Bronchial epithelial cell (primary cell): ENCODE data around the gene SYT12. TPM values are rescaled to one million over a fixed set of nuclear protein-coding genes. Genes with fewer than 3 reads are reported as not detected.

Experiments used
- DNase-seq: peaks from one replicate; pipeline ENCODE4 v3.0.0-alpha.2; 2010; ENCODE audit warnings: low read depth
- FAIRE-seq: peaks from 2 replicates; lab custom pipeline; 2011; peaks lifted over from hg19 to GRCh38; lab: Jason Lieb, UNC
- H3K27me3 ChIP-seq: 2 replicates; pipeline ENCODE4 v1.5.1; 2011; ENCODE audit warnings: low read length; ENCODE audit not compliant: control insufficient read depth, insufficient read depth
- H3K36me3 ChIP-seq: 2 replicates; pipeline ENCODE4 v1.5.1; 2011; ENCODE audit warnings: low read length; ENCODE audit not compliant: control insufficient read depth, insufficient read depth
- H3K4me3 ChIP-seq: 2 replicates; pipeline ENCODE4 v1.5.1; 2011; ENCODE audit warnings: mild to moderate bottlenecking, low read depth, low read length, control low read depth
- total RNA-seq: library from RNA; depleted of rRNA; stranded (reverse); fragments of >200 nt; gene quantifications from 2 replicates; pipeline ENCODE4 v1.2.1, GENCODE V29; 2014
- TF ChIP-seq, protein P1 (sequence below): IDR thresholded peaks from 2 replicates; pipeline ENCODE4 v1.5.1; 2011; ENCODE audit warnings: mild to moderate bottlenecking, moderate library complexity, low read length, control low read depth, inconsistent platforms; ENCODE audit not compliant: insufficient read depth, severe bottlenecking

Gene SYT12
- total RNA-seq, 1 donor from 2014 or later: 2.9 TPM

DNA sequence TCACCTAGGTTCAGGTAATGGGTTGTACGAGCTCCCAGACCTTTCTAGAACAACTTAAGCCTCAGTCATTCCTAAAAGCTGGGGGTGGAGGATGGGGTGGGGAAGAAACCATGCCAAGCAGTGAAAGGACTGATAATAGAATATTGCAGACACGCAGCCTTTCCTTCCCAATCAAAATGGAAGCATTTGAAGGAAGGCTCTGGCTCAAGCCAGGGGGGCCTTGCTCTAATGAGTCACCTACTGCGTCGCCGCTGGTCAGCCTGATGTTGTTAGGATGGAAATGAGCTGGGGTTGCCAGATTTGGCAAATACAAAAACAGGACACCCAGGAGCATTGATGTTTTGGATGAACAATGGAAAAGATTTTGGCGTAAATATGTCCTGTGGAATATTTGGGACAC, 6.2 kb downstream of the SYT12 start:
- no peak for FAIRE-seq
- Histone ChIP-seq H3K36me3 (no peaks in the 10 kb centered on the region), H3K4me3 (no peak overlapping the region), H3K27me3 (no peaks in the 10 kb centered on the region)
- DNase-seq: no peak
- TF ChIP-seq, protein P1, sequence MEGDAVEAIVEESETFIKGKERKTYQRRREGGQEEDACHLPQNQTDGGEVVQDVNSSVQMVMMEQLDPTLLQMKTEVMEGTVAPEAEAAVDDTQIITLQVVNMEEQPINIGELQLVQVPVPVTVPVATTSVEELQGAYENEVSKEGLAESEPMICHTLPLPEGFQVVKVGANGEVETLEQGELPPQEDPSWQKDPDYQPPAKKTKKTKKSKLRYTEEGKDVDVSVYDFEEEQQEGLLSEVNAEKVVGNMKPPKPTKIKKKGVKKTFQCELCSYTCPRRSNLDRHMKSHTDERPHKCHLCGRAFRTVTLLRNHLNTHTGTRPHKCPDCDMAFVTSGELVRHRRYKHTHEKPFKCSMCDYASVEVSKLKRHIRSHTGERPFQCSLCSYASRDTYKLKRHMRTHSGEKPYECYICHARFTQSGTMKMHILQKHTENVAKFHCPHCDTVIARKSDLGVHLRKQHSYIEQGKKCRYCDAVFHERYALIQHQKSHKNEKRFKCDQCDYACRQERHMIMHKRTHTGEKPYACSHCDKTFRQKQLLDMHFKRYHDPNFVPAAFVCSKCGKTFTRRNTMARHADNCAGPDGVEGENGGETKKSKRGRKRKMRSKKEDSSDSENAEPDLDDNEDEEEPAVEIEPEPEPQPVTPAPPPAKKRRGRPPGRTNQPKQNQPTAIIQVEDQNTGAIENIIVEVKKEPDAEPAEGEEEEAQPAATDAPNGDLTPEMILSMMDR: no peak

DNA sequence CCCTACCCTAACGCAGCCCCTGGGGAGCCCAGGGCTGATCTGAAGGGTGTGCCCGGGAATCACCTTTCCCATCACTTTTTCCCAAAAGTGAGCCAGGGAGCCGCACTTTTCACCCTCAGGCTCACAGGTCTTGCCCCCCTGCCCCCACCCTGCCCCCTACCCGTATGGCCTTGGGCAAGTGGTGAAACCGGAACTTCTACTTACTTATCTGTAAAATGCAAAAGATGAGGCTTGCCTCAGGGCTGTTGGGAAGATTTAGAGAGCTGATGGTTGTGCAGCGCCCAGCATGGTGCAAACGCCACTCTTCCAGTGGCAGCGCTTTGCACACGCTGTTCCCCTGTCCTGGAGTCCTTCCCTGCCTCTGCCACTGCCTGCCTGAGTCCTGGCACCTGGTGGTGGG, 8.0 kb downstream of the SYT12 start:
- no peak for FAIRE-seq
- Histone ChIP-seq H3K27me3 (no peaks in the 10 kb centered on the region), H3K4me3 (no peak overlapping the region), H3K36me3 (no peaks in the 10 kb centered on the region)
- TF ChIP-seq, protein P1: no peak
- DNase-seq: no peak

DNA sequence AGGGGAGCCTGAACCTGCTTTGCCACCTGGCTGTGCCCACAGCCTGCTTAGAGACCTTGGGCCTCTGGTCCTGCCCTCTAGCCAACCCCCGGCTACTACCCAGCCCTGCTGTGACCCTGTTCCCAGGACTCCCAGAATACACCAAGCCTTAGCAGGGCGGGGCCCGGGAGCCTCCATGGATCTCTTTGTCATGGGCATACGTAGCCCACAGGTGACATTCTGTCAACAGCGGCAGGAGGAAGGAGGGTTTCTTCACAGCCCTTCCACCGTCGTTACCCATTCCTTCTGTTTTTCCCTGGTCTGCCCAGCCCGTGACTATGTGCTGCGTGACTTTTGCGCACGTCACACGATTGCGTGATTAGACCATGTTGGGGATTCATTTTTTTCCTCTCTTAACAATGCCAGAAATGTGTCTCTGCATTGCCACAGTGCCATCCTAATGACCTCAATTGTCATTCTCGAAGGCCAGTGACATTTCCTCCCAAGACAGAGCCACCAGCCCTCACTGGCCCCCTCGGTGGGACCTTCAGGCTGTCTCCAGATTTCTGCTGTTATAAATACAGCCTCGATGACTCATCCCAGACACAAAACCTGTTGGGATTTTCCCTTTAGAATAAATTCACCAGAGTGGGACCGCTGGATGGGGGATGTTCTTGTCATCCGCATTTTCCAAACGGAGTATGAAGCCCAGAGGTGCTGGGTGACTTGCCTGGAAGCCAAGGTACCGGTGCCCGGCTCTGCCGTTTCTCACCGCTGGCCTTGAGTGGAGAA, 9.0 kb downstream of the SYT12 start:
- no peak overlapping the region for H3K4me3 ChIP-seq
- TF ChIP-seq, protein P1: no peak
- no peak for FAIRE-seq
- no peak for DNase-seq
- H3K27me3 ChIP-seq: no peaks in the 10 kb centered on the region
- no peaks in the 10 kb centered on the region for H3K36me3 ChIP-seq

DNA sequence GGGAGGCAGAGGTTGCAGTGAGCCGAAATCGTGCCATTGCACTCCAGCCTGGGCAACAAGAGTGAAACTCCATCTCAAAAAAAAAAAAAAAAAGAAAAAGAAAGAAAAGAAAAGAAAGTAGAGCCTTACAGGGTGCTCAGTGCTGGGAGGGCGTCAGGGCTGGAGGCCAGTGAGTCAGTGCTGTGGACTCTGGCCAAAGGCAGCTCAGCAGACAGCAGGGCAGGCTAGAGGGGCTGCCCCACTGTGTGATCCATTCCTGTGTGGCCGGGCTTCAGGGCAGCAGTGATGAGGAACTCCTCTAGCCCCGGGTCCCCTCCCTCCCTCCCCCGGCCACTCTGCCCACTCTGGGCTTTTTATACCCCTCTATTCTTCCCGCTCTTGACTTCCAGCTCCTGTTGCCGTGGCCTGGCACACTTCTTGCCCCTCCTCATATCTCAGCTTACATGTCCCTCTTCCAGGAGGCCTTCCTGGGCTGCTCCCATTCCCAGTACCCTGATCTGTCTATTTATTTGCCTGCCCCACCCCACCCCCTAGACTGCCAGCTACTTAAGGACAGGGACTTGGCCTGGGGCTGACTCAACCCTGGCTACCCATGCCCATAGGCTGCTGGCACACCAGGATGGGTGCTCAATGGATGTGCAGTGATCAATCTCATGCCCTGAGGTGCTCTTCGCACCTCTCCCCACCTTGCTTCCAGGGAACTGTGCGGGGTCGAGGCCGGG, 10.1 kb downstream of the SYT12 start:
- Histone ChIP-seq H3K4me3 (no peak overlapping the region), H3K27me3 (no peaks in the 10 kb centered on the region), H3K36me3 (no peaks in the 10 kb centered on the region)
- FAIRE-seq: no peak
- peak; percentile 70 for DNase-seq
- TF ChIP-seq, protein P1: no peak

DNA sequence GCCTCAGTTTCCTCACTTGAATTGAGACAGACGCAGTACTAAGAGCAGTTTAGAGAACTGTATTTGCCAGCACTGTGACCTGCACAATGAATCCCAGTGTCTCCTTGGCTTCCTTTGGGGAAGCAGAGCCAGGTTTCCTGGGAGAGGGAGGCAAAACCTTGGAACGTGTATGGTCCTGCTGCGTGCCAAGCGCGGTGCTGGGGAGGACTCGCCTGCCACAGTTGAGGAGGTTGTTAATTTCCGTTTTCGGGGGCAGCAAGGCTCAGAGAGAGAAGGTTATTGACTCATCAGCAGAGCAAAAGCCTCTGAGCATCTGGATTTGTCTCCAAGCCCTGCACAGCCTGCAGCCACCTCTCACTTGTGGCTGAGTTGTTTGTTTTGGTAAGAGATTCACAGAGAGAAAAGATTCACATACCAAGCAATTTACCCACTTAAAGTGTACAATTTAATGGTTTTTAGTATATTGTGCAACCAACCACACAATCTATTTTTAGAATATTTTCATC, 10.8 kb downstream of the SYT12 start:
- TF ChIP-seq, protein P1: no peak
- DNase-seq: peak; percentile 79

More for the DNA sequence above, 10.8 kb downstream of the SYT12 start:
- Histone ChIP-seq H3K4me3 (no peak overlapping the region), H3K36me3 (no peaks in the 10 kb centered on the region), H3K27me3 (no peaks in the 10 kb centered on the region)
- no peak for FAIRE-seq
